Measurements from ENCODE around the gene TEPSIN.

DNA sequence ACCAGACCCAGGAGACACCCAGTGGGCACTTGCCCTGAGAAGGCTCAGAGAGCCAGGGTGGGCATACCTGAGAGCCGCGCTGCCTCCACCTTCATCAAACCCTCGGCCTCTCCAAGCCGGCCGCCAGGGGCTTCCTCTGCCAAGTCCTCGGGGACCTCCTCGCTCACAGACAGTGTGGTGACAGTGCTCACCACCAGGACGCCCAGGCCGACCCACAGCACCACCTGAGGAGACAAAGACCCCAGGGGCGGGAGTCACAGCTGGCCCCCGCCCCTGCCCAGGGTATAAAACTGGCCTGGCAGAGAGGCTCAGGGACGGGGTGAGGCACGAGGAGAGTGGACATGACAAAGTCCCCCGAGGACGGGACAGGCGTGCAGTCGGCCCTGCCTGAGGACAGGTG, 21.3 kb upstream of the TEPSIN start:
- TF ChIP-seq, protein P1, sequence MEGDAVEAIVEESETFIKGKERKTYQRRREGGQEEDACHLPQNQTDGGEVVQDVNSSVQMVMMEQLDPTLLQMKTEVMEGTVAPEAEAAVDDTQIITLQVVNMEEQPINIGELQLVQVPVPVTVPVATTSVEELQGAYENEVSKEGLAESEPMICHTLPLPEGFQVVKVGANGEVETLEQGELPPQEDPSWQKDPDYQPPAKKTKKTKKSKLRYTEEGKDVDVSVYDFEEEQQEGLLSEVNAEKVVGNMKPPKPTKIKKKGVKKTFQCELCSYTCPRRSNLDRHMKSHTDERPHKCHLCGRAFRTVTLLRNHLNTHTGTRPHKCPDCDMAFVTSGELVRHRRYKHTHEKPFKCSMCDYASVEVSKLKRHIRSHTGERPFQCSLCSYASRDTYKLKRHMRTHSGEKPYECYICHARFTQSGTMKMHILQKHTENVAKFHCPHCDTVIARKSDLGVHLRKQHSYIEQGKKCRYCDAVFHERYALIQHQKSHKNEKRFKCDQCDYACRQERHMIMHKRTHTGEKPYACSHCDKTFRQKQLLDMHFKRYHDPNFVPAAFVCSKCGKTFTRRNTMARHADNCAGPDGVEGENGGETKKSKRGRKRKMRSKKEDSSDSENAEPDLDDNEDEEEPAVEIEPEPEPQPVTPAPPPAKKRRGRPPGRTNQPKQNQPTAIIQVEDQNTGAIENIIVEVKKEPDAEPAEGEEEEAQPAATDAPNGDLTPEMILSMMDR (IDR thresholded peaks at IDR 0.05; ENCODE audit: low read depth, low read length, missing input control), result no peak
- TF ChIP-seq, protein P2, sequence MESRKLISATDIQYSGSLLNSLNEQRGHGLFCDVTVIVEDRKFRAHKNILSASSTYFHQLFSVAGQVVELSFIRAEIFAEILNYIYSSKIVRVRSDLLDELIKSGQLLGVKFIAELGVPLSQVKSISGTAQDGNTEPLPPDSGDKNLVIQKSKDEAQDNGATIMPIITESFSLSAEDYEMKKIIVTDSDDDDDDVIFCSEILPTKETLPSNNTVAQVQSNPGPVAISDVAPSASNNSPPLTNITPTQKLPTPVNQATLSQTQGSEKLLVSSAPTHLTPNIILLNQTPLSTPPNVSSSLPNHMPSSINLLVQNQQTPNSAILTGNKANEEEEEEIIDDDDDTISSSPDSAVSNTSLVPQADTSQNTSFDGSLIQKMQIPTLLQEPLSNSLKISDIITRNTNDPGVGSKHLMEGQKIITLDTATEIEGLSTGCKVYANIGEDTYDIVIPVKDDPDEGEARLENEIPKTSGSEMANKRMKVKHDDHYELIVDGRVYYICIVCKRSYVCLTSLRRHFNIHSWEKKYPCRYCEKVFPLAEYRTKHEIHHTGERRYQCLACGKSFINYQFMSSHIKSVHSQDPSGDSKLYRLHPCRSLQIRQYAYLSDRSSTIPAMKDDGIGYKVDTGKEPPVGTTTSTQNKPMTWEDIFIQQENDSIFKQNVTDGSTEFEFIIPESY (IDR thresholded peaks at IDR 0.05), result no peak
- TF ChIP-seq, protein P3, sequence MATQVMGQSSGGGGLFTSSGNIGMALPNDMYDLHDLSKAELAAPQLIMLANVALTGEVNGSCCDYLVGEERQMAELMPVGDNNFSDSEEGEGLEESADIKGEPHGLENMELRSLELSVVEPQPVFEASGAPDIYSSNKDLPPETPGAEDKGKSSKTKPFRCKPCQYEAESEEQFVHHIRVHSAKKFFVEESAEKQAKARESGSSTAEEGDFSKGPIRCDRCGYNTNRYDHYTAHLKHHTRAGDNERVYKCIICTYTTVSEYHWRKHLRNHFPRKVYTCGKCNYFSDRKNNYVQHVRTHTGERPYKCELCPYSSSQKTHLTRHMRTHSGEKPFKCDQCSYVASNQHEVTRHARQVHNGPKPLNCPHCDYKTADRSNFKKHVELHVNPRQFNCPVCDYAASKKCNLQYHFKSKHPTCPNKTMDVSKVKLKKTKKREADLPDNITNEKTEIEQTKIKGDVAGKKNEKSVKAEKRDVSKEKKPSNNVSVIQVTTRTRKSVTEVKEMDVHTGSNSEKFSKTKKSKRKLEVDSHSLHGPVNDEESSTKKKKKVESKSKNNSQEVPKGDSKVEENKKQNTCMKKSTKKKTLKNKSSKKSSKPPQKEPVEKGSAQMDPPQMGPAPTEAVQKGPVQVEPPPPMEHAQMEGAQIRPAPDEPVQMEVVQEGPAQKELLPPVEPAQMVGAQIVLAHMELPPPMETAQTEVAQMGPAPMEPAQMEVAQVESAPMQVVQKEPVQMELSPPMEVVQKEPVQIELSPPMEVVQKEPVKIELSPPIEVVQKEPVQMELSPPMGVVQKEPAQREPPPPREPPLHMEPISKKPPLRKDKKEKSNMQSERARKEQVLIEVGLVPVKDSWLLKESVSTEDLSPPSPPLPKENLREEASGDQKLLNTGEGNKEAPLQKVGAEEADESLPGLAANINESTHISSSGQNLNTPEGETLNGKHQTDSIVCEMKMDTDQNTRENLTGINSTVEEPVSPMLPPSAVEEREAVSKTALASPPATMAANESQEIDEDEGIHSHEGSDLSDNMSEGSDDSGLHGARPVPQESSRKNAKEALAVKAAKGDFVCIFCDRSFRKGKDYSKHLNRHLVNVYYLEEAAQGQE (IDR thresholded peaks at IDR 0.05), result no peak
- TF ChIP-seq RXRA (IDR thresholded peaks at IDR 0.05) (no peak), JUND (IDR thresholded peaks at IDR 0.05) (no peak), HNF4A (conservative IDR thresholded peaks at IDR 0.05) (no peak), TAF1 (conservative IDR thresholded peaks at IDR 0.05) (no peak), GABPA (IDR thresholded peaks at IDR 0.05 in 1 of 2, conservative IDR thresholded peaks at IDR 0.05 in 1 of 2) (no peak)
- TF ChIP-seq, protein P4, sequence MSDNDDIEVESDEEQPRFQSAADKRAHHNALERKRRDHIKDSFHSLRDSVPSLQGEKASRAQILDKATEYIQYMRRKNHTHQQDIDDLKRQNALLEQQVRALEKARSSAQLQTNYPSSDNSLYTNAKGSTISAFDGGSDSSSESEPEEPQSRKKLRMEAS (IDR thresholded peaks at IDR 0.05), result no peak
